HCT116 (cell line): Measurements from ENCODE around the gene LINGO4. TPM values are rescaled to one million over a fixed set of nuclear protein-coding genes. Genes with fewer than 3 reads are reported as not detected.

ENCODE experiments used
- ATAC-seq: fragments of 200-7000 bp; cut with Tn5 transposase; 2 replicates; pipeline ENCODE4 v1.9.1; 2020; ENCODE audit warnings: mild to moderate bottlenecking, moderate library complexity
- BruUV-seq: library from RNA; stranded (reverse); fragments of 400-500 nt; replicated peaks from 2 replicates; lab custom pipeline; 2021; lab: Mats Ljungman, UMichigan
- CTCF ChIA-PET: fragments of 300-600 bp; sonication (Branson Sonifier 250); formaldehyde crosslinking; loops from one replicate; lab custom pipeline; 2021; ENCODE audit warnings: antibody characterized with exemption; lab: Charles Lee
- POLR2A ChIA-PET: fragments of 300-600, 350-600 bp; sonication (Branson Sonifier 250); formaldehyde crosslinking; loops from one replicate; lab custom pipeline; 2021; ENCODE audit warnings: antibody characterized with exemption; lab: Charles Lee
- RAD21 ChIA-PET, 2 experiments: fragments of 300-600 bp; sonication (Branson Sonifier 250); formaldehyde crosslinking; loops; one replicate each; lab custom pipeline; 2023; ENCODE audit warnings: low total read pairs in 2 of 2; ENCODE audit not compliant: uncharacterized antibody in 2 of 2, unreplicated experiment in 2 of 2, low non-redundant PET in 1 of 2; lab: Charles Lee
- DNase-seq: peaks from one replicate; pipeline ENCODE4 v3.0.0-alpha.2; 2010; ENCODE audit warnings: low read depth, low spot score
- H2AFZ ChIP-seq: fragments of 200-600 bp; shearing (Covaris generic), sonication (generic); 2 replicates; pipeline ENCODE4 v1.6.1; 2017; ENCODE audit warnings: low read depth, mixed run types, mixed read lengths, antibody characterized with exemption, low read length; ENCODE audit not compliant: poor library complexity, severe bottlenecking
- H3K27ac ChIP-seq: 2 replicates; pipeline ENCODE4 v1.5.1; 2012; ENCODE audit warnings: low read depth, low read length
- H3K27me3 ChIP-seq: fragments of 200-600 bp; sonication (generic); 2 replicates; pipeline ENCODE4 v1.6.1; 2016; ENCODE audit warnings: mixed run types, low read length, mixed read lengths; ENCODE audit not compliant: insufficient read depth
- H3K36me3 ChIP-seq, 2 experiments: fragments of 200-500 bp in 1 of 2; fragments of 200-600 bp in 1 of 2; sonication (Bioruptor generic) in 1 of 2; sonication (generic) in 1 of 2; 2 replicates each; pipeline versions ENCODE4 v1.5.1 to v1.6.1; 2014 to 2016; ENCODE audit warnings: low read length in 2 of 2, inconsistent platforms in 1 of 2, mixed read lengths in 1 of 2, mixed run types in 1 of 2; ENCODE audit not compliant: insufficient read depth in 2 of 2, control insufficient read depth in 1 of 2
- H3K4me1 ChIP-seq, 2 experiments: fragments of 200-600 bp in 1 of 2; sonication (generic) in 1 of 2; 2 replicates each; pipeline versions ENCODE4 v1.5.1 to v1.6.1; 2012 to 2017; ENCODE audit warnings: low read length in 2 of 2, inconsistent platforms in 1 of 2, mild to moderate bottlenecking in 1 of 2, mixed read lengths in 1 of 2, mixed run types in 1 of 2, moderate library complexity in 1 of 2; ENCODE audit not compliant: insufficient read depth in 2 of 2, control insufficient read depth in 1 of 2
- H3K4me2 ChIP-seq: fragments of 200-600 bp; sonication (generic); 2 replicates; pipeline ENCODE4 v1.6.1; 2017; ENCODE audit warnings: mixed run types, low read length, mixed read lengths
- H3K4me3 ChIP-seq, 2 experiments: fragments of 200-600 bp in 1 of 2; sonication (generic) in 1 of 2; replicated peaks in 1 of 2; 2 replicates each; pipeline ENCODE4 v1.5.1; 2011 to 2016; ENCODE audit warnings: low read length in 2 of 2, control low read depth in 1 of 2, low read depth in 1 of 2, mild to moderate bottlenecking in 1 of 2, mixed read lengths in 1 of 2, mixed run types in 1 of 2
- H3K79me2 ChIP-seq: fragments of 200-600 bp; sonication (generic); 2 replicates; pipeline ENCODE4 v1.6.1; 2017; ENCODE audit warnings: mild to moderate bottlenecking, mixed run types, low read length, moderate library complexity, mixed read lengths; ENCODE audit not compliant: insufficient read depth
- H3K9ac ChIP-seq: fragments of 200-600 bp; sonication (generic); 2 replicates; pipeline ENCODE4 v1.6.1; 2016; ENCODE audit warnings: low read length, mixed read lengths
- H3K9me2 ChIP-seq: fragments of 200-600 bp; sonication (generic), shearing (Covaris generic); 2 replicates; pipeline ENCODE4 v1.6.1; 2017; ENCODE audit warnings: mixed run types, mild to moderate bottlenecking, moderate library complexity; ENCODE audit not compliant: insufficient read depth
- H3K9me3 ChIP-seq, 2 experiments: fragments of 200-500 bp in 1 of 2; fragments of 200-600 bp in 1 of 2; sonication (Bioruptor generic) in 1 of 2; sonication (generic) in 1 of 2; 2 replicates each; pipeline ENCODE4 v1.6.1; 2014 to 2017; ENCODE audit warnings: low read length in 2 of 2, mixed read lengths in 2 of 2, inconsistent platforms in 1 of 2, low read depth in 1 of 2, mild to moderate bottlenecking in 1 of 2, mixed run types in 1 of 2, moderate library complexity in 1 of 2; ENCODE audit not compliant: control insufficient read depth in 1 of 2, insufficient read depth in 1 of 2
- H4K20me1 ChIP-seq: fragments of 200-600 bp; sonication (generic), shearing (Covaris generic); 2 replicates; pipeline ENCODE4 v1.6.1; 2017; ENCODE audit warnings: mixed run types, mild to moderate bottlenecking, moderate library complexity; ENCODE audit not compliant: insufficient read depth
- CBX3 ChIP-seq: IDR thresholded peaks from 2 replicates; pipeline ENCODE4 v1.6.1; 2012; ENCODE audit warnings: low read depth
- EGR1 ChIP-seq: IDR thresholded peaks from 2 replicates; pipeline ENCODE4 v1.6.1; 2012; ENCODE audit warnings: low read depth
- FOSL1 ChIP-seq: IDR thresholded peaks from 2 replicates; pipeline ENCODE4 v1.6.1; 2012; ENCODE audit warnings: low read depth
- SIN3A ChIP-seq: IDR thresholded peaks from 2 replicates; pipeline ENCODE4 v1.6.1; 2012; ENCODE audit warnings: low read depth
- YY1 ChIP-seq: IDR thresholded peaks from 2 replicates; pipeline ENCODE4 v1.6.1; 2011; ENCODE audit warnings: low read length, low read depth, moderate library complexity, mild to moderate bottlenecking; ENCODE audit not compliant: insufficient replicate concordance; ENCODE audit errors: extremely low read depth
- ZBTB33 ChIP-seq: IDR thresholded peaks from 2 replicates; pipeline ENCODE4 v1.6.1; 2011; ENCODE audit warnings: mild to moderate bottlenecking, low read length, moderate library complexity; ENCODE audit not compliant: insufficient replicate concordance; ENCODE audit errors: extremely low read depth
- ZFX ChIP-seq: fragments of 450-650 bp; IDR thresholded peaks from 2 replicates; pipeline ENCODE4 v1.6.1; 2017
- intact Hi-C: fragments of 100-400 bp; cut with micrococcal nuclease; formaldehyde crosslinking; loops from 2 replicates; pipeline ENCODE4 v1.10.0; 2022
- total RNA-seq: library from RNA; stranded (reverse); gene quantifications from one replicate; pipeline ENCODE4 v1.2.1, GENCODE V29; 2021; ENCODE audit not compliant: unreplicated experiment
- TF ChIP-seq, protein P1 (sequence below), 3 experiments: fragments of 200-600 bp in 1 of 3; sonication (generic) in 1 of 3; IDR thresholded peaks in 2 of 3; conservative IDR thresholded peaks in 1 of 3; 2 replicates each; pipeline ENCODE4 v1.5.1; 2012 to 2017; ENCODE audit warnings: low read depth in 2 of 3, low read length in 2 of 3, antibody characterized with exemption in 1 of 3, borderline replicate concordance in 1 of 3, control low read depth in 1 of 3, mild to moderate bottlenecking in 1 of 3, mixed read lengths in 1 of 3, mixed run types in 1 of 3, moderate library complexity in 1 of 3; ENCODE audit not compliant: insufficient read depth in 1 of 3

Gene LINGO4
- total RNA-seq, 1 experiment from 2014 or later = not detected

DNA sequence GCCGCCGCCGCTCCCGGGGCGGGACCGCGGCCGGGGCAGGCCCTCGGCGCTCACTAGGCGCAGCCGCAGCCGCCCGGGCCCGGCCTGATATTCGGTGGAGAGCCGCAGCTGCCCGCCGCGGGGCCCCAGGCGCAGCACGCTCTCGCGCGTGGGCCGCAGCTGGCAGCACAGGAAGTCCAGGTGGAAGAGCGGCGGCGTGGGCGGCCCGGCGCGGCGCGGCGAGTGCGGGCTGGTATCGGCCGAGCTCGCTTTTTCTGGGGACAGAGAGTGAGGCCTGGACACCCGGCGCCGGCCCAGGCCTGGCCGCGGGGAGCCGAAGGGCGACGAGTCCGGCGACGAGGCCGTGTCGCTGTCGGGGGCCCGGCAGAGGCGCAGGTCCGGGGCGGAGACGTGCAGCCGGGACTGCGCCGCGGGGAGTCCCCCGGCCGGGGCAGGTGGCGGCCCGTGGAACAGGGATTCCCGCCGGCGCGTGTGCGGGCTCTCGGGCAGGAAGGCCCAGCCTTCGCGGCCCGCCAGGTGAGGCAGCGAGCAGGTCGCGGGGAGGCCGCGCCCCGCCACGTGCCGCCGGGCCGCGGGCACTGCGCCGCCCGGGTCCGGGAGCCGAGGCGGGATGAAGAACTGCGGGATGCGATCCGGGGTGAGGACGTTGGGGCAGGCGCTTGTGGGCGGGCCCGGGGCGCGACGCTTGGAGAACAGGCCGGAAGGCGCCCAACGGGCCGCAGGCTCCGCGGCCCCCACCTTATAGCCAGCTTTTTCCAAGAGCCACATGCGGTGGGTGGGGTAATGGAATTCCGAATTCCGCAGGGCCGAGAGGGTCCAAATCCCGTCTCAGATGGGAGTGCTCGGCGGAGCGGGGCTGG lies 33.2 kb upstream of the LINGO4 start:
- ChIA-PET RAD21 (no interaction called here), POLR2A (no interaction called here), CTCF (no interaction called here)
- Histone ChIP-seq H3K9me2 (no peaks in the 10 kb centered on the region; the same call in 1 of the 2 replicates), H3K36me3 (no peaks in the 10 kb centered on the region), H3K9ac (no peak overlapping the region), H3K27ac (no peak overlapping the region; the same call in 1 of the 2 replicates), H3K4me1 (peaks cover 0 to 45% of the 10 kb centered on the region in 2 experiments; a peak in 2 of 4 replicates), H3K4me3 (no peak overlapping the region), H2AFZ (no peak overlapping the region), H4K20me1 (no peaks in the 10 kb centered on the region), H3K9me3 (peaks cover 0 to 3% of the 10 kb centered on the region in 2 experiments; a peak in 1 of 4 replicates), H3K79me2 (no peaks in the 10 kb centered on the region), H3K27me3 (no peaks in the 10 kb centered on the region), H3K4me2 (peak overlapping the region; percentile 78; the same call in 1 of the 2 replicates)
- intact Hi-C loops = loop anchor here (5.0 kb wide), 3 partner anchors 396 to 641 kb away; partner anchors contain the start of gene PIP5K1A
- no peak for ATAC-seq
- no peak for DNase-seq
- BruUV-seq = no TSS peak
- TF ChIP-seq CBX3 = no peak
- no peak for TF ChIP-seq EGR1
- no peak for TF ChIP-seq SIN3A
- TF ChIP-seq YY1 = no peak
- TF ChIP-seq ZBTB33 = no peak
- TF ChIP-seq, protein P1, sequence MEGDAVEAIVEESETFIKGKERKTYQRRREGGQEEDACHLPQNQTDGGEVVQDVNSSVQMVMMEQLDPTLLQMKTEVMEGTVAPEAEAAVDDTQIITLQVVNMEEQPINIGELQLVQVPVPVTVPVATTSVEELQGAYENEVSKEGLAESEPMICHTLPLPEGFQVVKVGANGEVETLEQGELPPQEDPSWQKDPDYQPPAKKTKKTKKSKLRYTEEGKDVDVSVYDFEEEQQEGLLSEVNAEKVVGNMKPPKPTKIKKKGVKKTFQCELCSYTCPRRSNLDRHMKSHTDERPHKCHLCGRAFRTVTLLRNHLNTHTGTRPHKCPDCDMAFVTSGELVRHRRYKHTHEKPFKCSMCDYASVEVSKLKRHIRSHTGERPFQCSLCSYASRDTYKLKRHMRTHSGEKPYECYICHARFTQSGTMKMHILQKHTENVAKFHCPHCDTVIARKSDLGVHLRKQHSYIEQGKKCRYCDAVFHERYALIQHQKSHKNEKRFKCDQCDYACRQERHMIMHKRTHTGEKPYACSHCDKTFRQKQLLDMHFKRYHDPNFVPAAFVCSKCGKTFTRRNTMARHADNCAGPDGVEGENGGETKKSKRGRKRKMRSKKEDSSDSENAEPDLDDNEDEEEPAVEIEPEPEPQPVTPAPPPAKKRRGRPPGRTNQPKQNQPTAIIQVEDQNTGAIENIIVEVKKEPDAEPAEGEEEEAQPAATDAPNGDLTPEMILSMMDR (IDR thresholded peaks at IDR 0.05 in 2 of 3, conservative IDR thresholded peaks at IDR 0.05 in 1 of 3; ENCODE audit: borderline replicate concordance in 1 of 3, insufficient read depth in 1 of 3, low read depth in 2 of 3, low read length in 2 of 3) = no peak
- no peak for TF ChIP-seq ZFX
- TF ChIP-seq FOSL1 = no peak
- TF ChIP-seq, all 23 proteins: peak for 0
